Sigmoid colon (tissue), 3 donors: ENCODE results near the gene TBCD.

Experiments
- CTCF ChIP-seq, 4 experiments: fragments of 450-650 bp in 3 of 4; fragments of 200-600 bp in 1 of 4; IDR thresholded peaks; one replicate each; pipeline ENCODE4 v1.5.1; 2016 to 2019; ENCODE audit warnings: antibody characterized with exemption in 4 of 4, mild to moderate bottlenecking in 3 of 4, moderate library complexity in 2 of 4
- POLR2A ChIP-seq, 2 donors: fragments of 450-650 bp; IDR thresholded peaks; one replicate each; pipeline ENCODE4 v1.6.1; 2016; ENCODE audit warnings: antibody characterized with exemption in 2 of 2, mild to moderate bottlenecking in 2 of 2, moderate library complexity in 2 of 2

DNA sequence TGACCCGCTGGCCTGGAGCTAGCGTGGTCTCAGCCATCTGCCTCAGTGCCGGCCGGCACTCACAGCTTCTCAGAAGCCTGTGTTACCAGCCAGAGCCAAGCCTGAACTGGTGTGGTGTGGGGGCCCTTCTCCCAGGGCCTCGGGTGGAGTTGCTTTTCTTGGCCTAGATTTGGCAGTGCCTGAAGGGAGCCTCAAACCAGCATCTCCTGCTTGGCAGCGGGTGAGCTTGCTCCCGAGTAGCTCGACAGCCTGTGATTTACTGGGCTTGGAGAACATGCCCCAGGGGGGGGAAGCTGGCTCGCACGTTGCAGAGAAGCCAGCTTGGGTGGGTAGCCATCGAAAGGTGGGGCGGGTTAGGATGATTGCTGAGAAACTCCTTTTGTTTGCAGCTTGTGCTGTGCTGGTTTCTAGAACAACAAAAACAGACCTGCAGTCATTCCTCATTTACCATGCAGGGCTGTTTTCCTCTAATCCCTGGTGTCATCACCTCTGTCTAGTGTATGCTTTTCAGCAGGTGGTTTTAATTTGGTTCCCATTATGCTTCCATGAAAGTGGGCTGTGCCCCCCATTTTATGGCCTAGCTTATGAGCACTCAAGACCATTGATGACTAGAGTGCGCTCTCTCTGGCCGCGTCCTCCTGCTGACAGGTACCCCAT lies 42.2 kb downstream of the TBCD start:
- TF ChIP-seq CTCF (IDR thresholded peaks at IDR 0.05) (no peak), POLR2A (IDR thresholded peaks at IDR 0.05) (no peak)
